H1 (cell line): ENCODE results near the gene USP12. TPM values are rescaled to one million over a fixed set of nuclear protein-coding genes. Genes with fewer than 3 reads are reported as not detected.

ENCODE experiments used
- CTCF ChIA-PET: fragments of 300-600 bp; sonication (Branson Sonifier 250); formaldehyde crosslinking; loops from one replicate; lab custom pipeline; 2021; ENCODE audit not compliant: partially characterized antibody; lab: Charles Lee
- POLR2A ChIA-PET: fragments of 300-600 bp; sonication (Branson Sonifier 250); formaldehyde crosslinking; loops from one replicate; lab custom pipeline; 2021; ENCODE audit warnings: inconsistent platforms; ENCODE audit not compliant: partially characterized antibody; lab: Charles Lee
- DNase-seq, 2 experiments: peaks; one replicate each; pipeline versions ENCODE4 v3.0.0 to v3.0.0-alpha.2; 2010 to 2022; ENCODE audit warnings: low spot score in 2 of 2, low read depth in 1 of 2, mixed read lengths in 1 of 2
- FAIRE-seq: peaks from 2 replicates; lab custom pipeline; 2011; peaks lifted over from hg19 to GRCh38; lab: Jason Lieb, UNC
- H2AFZ ChIP-seq: 2 replicates; pipeline ENCODE4 v1.8.1; 2012; ENCODE audit warnings: low read length, inconsistent platforms
- H2AK5ac ChIP-seq: 2 replicates; pipeline ENCODE4 v1.6.1; 2013; ENCODE audit warnings: low read depth, low read length
- H2BK120ac ChIP-seq: replicated peaks from 2 replicates; pipeline ENCODE3; 2013; ENCODE audit warnings: low read depth, low read length, inconsistent platforms
- H2BK12ac ChIP-seq: 2 replicates; pipeline ENCODE4 v1.6.1; 2013; ENCODE audit warnings: low read depth, low read length
- H2BK15ac ChIP-seq: 2 replicates; pipeline ENCODE4 v1.6.1; 2013; ENCODE audit warnings: low read length
- H2BK20ac ChIP-seq: 2 replicates; pipeline ENCODE4 v1.6.1; 2013; ENCODE audit warnings: low read length
- H2BK5ac ChIP-seq: 2 replicates; pipeline ENCODE4 v1.6.1; 2013; ENCODE audit warnings: low read depth, low read length
- H3K14ac ChIP-seq: 2 replicates; pipeline ENCODE4 v1.6.1; 2013; ENCODE audit warnings: inconsistent platforms; ENCODE audit not compliant: insufficient read length
- H3K18ac ChIP-seq: 2 replicates; pipeline ENCODE4 v1.6.1; 2013; ENCODE audit warnings: low read length; ENCODE audit errors: extremely low read depth
- H3K23ac ChIP-seq: 2 replicates; pipeline ENCODE4 v1.6.1; 2013; ENCODE audit warnings: inconsistent platforms; ENCODE audit not compliant: insufficient read length
- H3K23me2 ChIP-seq: 2 replicates; pipeline ENCODE4 v1.6.1; 2013; ENCODE audit warnings: low read depth, low read length
- H3K27ac ChIP-seq: 2 replicates; pipeline ENCODE4 v1.6.1; 2011; ENCODE audit warnings: low read depth, low read length, inconsistent platforms
- H3K27me3 ChIP-seq, 4 experiments: replicated peaks in 1 of 4; 1 replicate in 1 of 4; 2 replicates in 3 of 4; pipeline versions ENCODE4 v1.6.1 to v1.8.1; 2011 to 2013; ENCODE audit warnings: low read length in 3 of 4, mild to moderate bottlenecking in 3 of 4, inconsistent platforms in 2 of 4, mixed read lengths in 2 of 4, moderate library complexity in 1 of 4; ENCODE audit not compliant: control insufficient read depth in 3 of 4, insufficient read depth in 3 of 4; ENCODE audit errors: extremely low read depth in 1 of 4
- H3K36me3 ChIP-seq, 4 experiments: 2 replicates each; pipeline versions ENCODE4 v1.6.1 to v1.8.1; 2011 to 2013; ENCODE audit warnings: mild to moderate bottlenecking in 4 of 4, low read length in 3 of 4, moderate library complexity in 2 of 4, control low read depth in 1 of 4, inconsistent platforms in 1 of 4; ENCODE audit not compliant: insufficient read depth in 4 of 4, control insufficient read depth in 2 of 4
- H3K4ac ChIP-seq: replicated peaks from 2 replicates; pipeline ENCODE3; 2013; ENCODE audit warnings: low read length, low read depth, mixed read lengths, inconsistent platforms; ENCODE audit not compliant: insufficient read length
- H3K4me1 ChIP-seq, 4 experiments: replicated peaks in 1 of 4; 1 replicate in 1 of 4; 2 replicates in 3 of 4; pipeline versions ENCODE4 v1.6.1 to v1.8.1; 2011 to 2013; ENCODE audit warnings: low read length in 3 of 4, inconsistent platforms in 2 of 4, mixed read lengths in 1 of 4; ENCODE audit not compliant: insufficient read depth in 4 of 4, control insufficient read depth in 3 of 4
- H3K4me2 ChIP-seq, 2 experiments: 2 replicates each; pipeline versions ENCODE4 v1.6.1 to v1.8.1; 2011 to 2013; ENCODE audit warnings: low read depth in 2 of 2, low read length in 2 of 2, control low read depth in 1 of 2, inconsistent platforms in 1 of 2, mild to moderate bottlenecking in 1 of 2; ENCODE audit not compliant: insufficient read depth in 1 of 2
- H3K4me3 ChIP-seq, 4 experiments: fragments of 200-600, 300-600 bp in 1 of 4; sonication (generic), shearing (Covaris generic), sonication (Bioruptor Twin) in 1 of 4; 2 replicates each; pipeline versions ENCODE4 v1.5.1 to v1.8.1; 2011 to 2016; ENCODE audit warnings: low read length in 4 of 4, low read depth in 3 of 4, control low read depth in 2 of 4, inconsistent platforms in 2 of 4, mild to moderate bottlenecking in 2 of 4, mixed read lengths in 1 of 4, moderate library complexity in 1 of 4; ENCODE audit not compliant: insufficient read depth in 2 of 4; ENCODE audit errors: extremely low read depth in 1 of 4
- H3K56ac ChIP-seq: replicated peaks from 2 replicates; pipeline ENCODE3; 2013; ENCODE audit warnings: low read depth, mild to moderate bottlenecking, mixed read lengths, low read length, inconsistent platforms; ENCODE audit not compliant: insufficient read length
- H3K79me1 ChIP-seq: 2 replicates; pipeline ENCODE4 v1.6.1; 2013; ENCODE audit warnings: low read depth, low read length, control low read depth
- H3K79me2 ChIP-seq, 2 experiments: 2 replicates each; pipeline versions ENCODE4 v1.6.1 to v1.8.1; 2012 to 2013; ENCODE audit warnings: low read length in 2 of 2, mild to moderate bottlenecking in 2 of 2, inconsistent platforms in 1 of 2; ENCODE audit not compliant: insufficient read depth in 2 of 2, control insufficient read depth in 1 of 2
- H3K9ac ChIP-seq, 4 experiments: replicated peaks in 1 of 4; 1 replicate in 1 of 4; 2 replicates in 3 of 4; pipeline versions ENCODE4 v1.6.1 to v1.8.1; 2011 to 2013; ENCODE audit warnings: low read depth in 3 of 4, low read length in 3 of 4, control low read depth in 2 of 4, mild to moderate bottlenecking in 2 of 4, moderate library complexity in 2 of 4, inconsistent platforms in 1 of 4; ENCODE audit errors: extremely low read depth in 1 of 4
- H3K9me3 ChIP-seq, 2 experiments: 2 replicates each; pipeline versions ENCODE4 v1.6.1 to v1.8.1; 2012 to 2013; ENCODE audit warnings: mild to moderate bottlenecking in 2 of 2, moderate library complexity in 2 of 2, control low read depth in 1 of 2, inconsistent platforms in 1 of 2, low read depth in 1 of 2, low read length in 1 of 2, mixed read lengths in 1 of 2; ENCODE audit not compliant: insufficient read depth in 2 of 2
- H4K20me1 ChIP-seq, 2 experiments: replicated peaks in 1 of 2; 2 replicates each; pipeline versions ENCODE3 to v1.8.1; 2011 to 2013; ENCODE audit warnings: inconsistent platforms in 2 of 2, low read length in 2 of 2, mild to moderate bottlenecking in 1 of 2; ENCODE audit not compliant: insufficient read depth in 2 of 2, control insufficient read depth in 1 of 2
- H4K5ac ChIP-seq: 2 replicates; pipeline ENCODE4 v1.6.1; 2013; ENCODE audit warnings: low read length, low read depth, mixed read lengths, inconsistent platforms; ENCODE audit not compliant: insufficient read length
- H4K8ac ChIP-seq: 2 replicates; pipeline ENCODE4 v1.8.0; 2013; ENCODE audit warnings: mild to moderate bottlenecking, moderate library complexity, low read length, inconsistent platforms; ENCODE audit not compliant: insufficient read depth; ENCODE audit errors: extremely low read depth
- H4K91ac ChIP-seq: replicated peaks from 2 replicates; pipeline ENCODE3; 2013; ENCODE audit warnings: low read length, mixed read lengths, inconsistent platforms; ENCODE audit not compliant: insufficient read length
- BCL11A ChIP-seq, 2 experiments: IDR thresholded peaks; one replicate each; pipeline ENCODE4 v1.6.1; 2011; ENCODE audit warnings: low read depth in 2 of 2, low read length in 2 of 2, mild to moderate bottlenecking in 2 of 2
- GTF2F1 ChIP-seq: IDR thresholded peaks from 2 replicates; pipeline ENCODE4 v1.6.1; 2012; ENCODE audit warnings: low read depth, low read length, improper control_type of control experiment, borderline replicate concordance
- KDM4A ChIP-seq: IDR thresholded peaks from one replicate; pipeline ENCODE4 v1.7.1; 2012; ENCODE audit warnings: low read depth, mild to moderate bottlenecking, moderate library complexity, low read length, inconsistent platforms; ENCODE audit not compliant: severe bottlenecking
- MAFK ChIP-seq: IDR thresholded peaks from 2 replicates; pipeline ENCODE4 v1.6.1; 2012; ENCODE audit warnings: low read depth, mild to moderate bottlenecking, improper control_type of control experiment, low read length
- POU5F1 ChIP-seq: IDR thresholded peaks from 2 replicates; pipeline ENCODE4 v1.6.1; 2011; ENCODE audit warnings: low read depth, mild to moderate bottlenecking, low read length, moderate library complexity
- SIN3A ChIP-seq, 2 experiments: IDR thresholded peaks in 1 of 2; conservative IDR thresholded peaks in 1 of 2; 2 replicates each; pipeline ENCODE4 v1.6.1; 2011 to 2012; ENCODE audit warnings: low read length in 2 of 2, improper control_type of control experiment in 1 of 2, low read depth in 1 of 2, mild to moderate bottlenecking in 1 of 2
- WGBS, 2 experiments: shearing (Covaris generic) in 1 of 2; methylation state at CpG; one replicate each; pipeline versions ENCODE4 v1.1.6 to v1.1.7; 2013 to 2015; ENCODE audit warnings: low lambda C conversion rate in 2 of 2, mixed read lengths in 2 of 2, inconsistent platforms in 1 of 2, low coverage in 1 of 2, missing lambda C conversion rate in 1 of 2; ENCODE audit not compliant: insufficient replicate concordance in 2 of 2, insufficient coverage in 1 of 2, insufficient read length in 1 of 2; ENCODE audit errors: extremely low coverage in 1 of 2, missing lambda C conversion rate in 1 of 2; 5-methylcytosine and 5-hydroxymethylcytosine counted together
- polyA plus RNA-seq, 7 experiments: library from polyadenylated mRNA; depleted of rRNA in 3 of 7; stranded (reverse) in 5 of 7; unstranded in 2 of 7; fragments of >200 nt in 5 of 7; fragments of 200-250 nt in 2 of 7; gene quantifications; 1 replicate in 5 of 7; 2 replicates in 1 of 7; 4 replicates in 1 of 7; pipeline versions ENCODE4 v1.2.1 to v1.2.3, GENCODE V29; 2011 to 2013; ENCODE audit warnings: missing spikeins in 2 of 7, mixed read lengths in 2 of 7
- total RNA-seq: library from RNA; stranded (reverse); fragmentation: NEBNext Ultra II Directional; extraction: Animal tissue kit (Norgen Biotek cat#: 25700); gene quantifications from 2 replicates; pipeline ENCODE4 v1.2.1, GENCODE V29; 2021

The USP12 gene
- total and polyA plus RNA-seq, 2 of the 8 experiments (the other 6 are each of a cell fraction or from before 2014, with no cell fraction given) = 4.0 to 30.0 TPM

DNA sequence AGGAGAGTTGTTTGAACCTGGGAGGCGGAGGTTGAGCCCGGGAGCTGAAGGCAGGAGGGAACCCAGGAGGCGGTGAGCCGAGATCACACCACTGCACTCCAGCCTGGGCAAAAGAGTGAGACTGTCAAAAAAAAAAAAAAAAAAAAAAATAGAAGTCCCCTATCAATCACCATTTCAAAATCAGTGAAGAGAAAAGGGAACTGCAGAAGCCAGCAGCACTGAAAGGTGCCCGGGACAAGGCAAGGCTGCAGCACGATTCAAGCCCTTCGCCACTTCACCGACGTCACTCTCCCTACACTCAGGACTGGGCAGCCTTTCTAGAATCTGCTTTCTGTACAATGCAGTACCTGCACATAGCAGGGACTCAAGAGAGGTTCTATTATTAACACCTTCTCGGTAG, 21.9 kb upstream of the USP12 start:
- H4K5ac ChIP-seq = no peak overlapping the region
- H3K23ac ChIP-seq = no peak overlapping the region
- H2AFZ ChIP-seq = peak overlapping the region; percentile 95; the same call in 1 of the 2 replicates
- H3K4me1 ChIP-seq = peaks cover 0 to 6% (median 4%) of the 10 kb centered on the region in 4 experiments; a peak in 2 of 7 replicates
- H2BK5ac ChIP-seq = no peak overlapping the region
- 95% methylated on average over 10 of the region's 10 CpGs; no CpG with 5 or more reads in 1 of the 2 experiments for WGBS, 2 experiments
- H4K91ac ChIP-seq = no peak overlapping the region
- H3K4ac ChIP-seq = no peak overlapping the region
- H3K9ac ChIP-seq = no peak overlapping the region
- no peak overlapping the region for H2BK15ac ChIP-seq
- no peak overlapping the region for H4K8ac ChIP-seq
- 0 out of 2 replicates have a peak overlapping the region, but pooled peaks have one; percentile 34 for H2BK20ac ChIP-seq
- no peak overlapping the region for H2BK120ac ChIP-seq
- H3K79me2 ChIP-seq = no peaks in the 10 kb centered on the region
- no peaks in the 10 kb centered on the region for H4K20me1 ChIP-seq
- H3K4me3 ChIP-seq = no peak overlapping the region
- 0 out of 2 replicates have a peak overlapping the region, but pooled peaks have one; percentile 69 for H2BK12ac ChIP-seq
- H3K56ac ChIP-seq = no peak overlapping the region
- DNase-seq (no peak), FAIRE-seq (no peak)
- no peaks in the 10 kb centered on the region for H3K79me1 ChIP-seq
- H3K27ac ChIP-seq = no peak overlapping the region
- H3K18ac ChIP-seq = no peak overlapping the region
- H3K36me3 ChIP-seq = no peaks in the 10 kb centered on the region
- H3K4me2 ChIP-seq = no peak overlapping the region
- ChIA-PET CTCF (interaction anchor here (1.2 kb wide), 1 partner anchor 179 kb away, joined by 3 read pairs; no protein-coding TSS in a partner anchor), POLR2A (interaction anchor here (0.6 kb wide), 1 partner anchor 64 kb away, joined by 3 read pairs; no protein-coding TSS in a partner anchor)
- H2AK5ac ChIP-seq = no peak overlapping the region
- 0 out of 2 replicates have a peak, but pooled peaks cover 2% of the 10 kb centered on the region for H3K23me2 ChIP-seq
- no peak overlapping the region for H3K14ac ChIP-seq
- H3K9me3 ChIP-seq = no peaks in the 10 kb centered on the region
- H3K27me3 ChIP-seq = no peaks in the 10 kb centered on the region
- no peak for TF ChIP-seq BCL11A (IDR thresholded peaks at IDR 0.05; ENCODE audit: low read depth in 2 of 2, low read length in 2 of 2)
- TF ChIP-seq GTF2F1 = no peak
- TF ChIP-seq SIN3A (conservative IDR thresholded peaks at IDR 0.05 in 1 of 2, IDR thresholded peaks at IDR 0.05 in 1 of 2; ENCODE audit: low read depth in 1 of 2, low read length in 2 of 2) = no peak
- no peak for TF ChIP-seq KDM4A
- no peak for TF ChIP-seq MAFK
- TF ChIP-seq POU5F1 = no peak
